Stimulated activated CD4-positive, alpha-beta T cell treated with anti-CD3 and anti-CD28 coated beads, Interleukin-4, amount 100 ng/mL, for 1 hour (primary cell): ENCODE measurements around the gene USP53.
A peak's percentile ranks its signal among the peaks of the same experiment; 100 is the strongest.
"Not testable (repeated sequence)": the region's sequence is repeated elsewhere in the genome, so short reads cannot be mapped to it uniquely, and the experiment has no call there.

Experiments used
- DNase-seq: peaks from one replicate; pipeline ENCODE4 v3.0.0-alpha.2; 2020

USP53 gene

DNA sequence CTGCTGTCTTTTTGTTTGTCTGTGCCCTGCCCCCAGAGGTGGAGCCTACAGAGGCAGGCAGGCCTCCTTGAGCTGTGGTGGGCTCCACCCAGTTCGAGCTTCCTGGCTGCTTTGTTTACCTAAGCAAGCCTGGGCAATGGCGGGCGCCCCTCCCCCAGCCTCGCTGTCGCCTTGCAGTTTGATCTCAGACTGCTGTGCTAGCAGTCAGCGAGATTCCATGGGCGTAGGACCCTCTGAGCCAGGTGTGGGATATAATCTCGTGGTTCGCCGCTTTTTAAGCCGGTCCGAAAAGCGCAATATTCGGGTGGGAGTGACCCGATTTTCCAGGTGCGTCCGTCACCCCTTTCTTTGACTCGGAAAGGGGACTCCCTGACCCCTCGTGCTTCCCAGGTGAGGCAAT, 67.0 kb downstream of the USP53 start:
- not testable (repeated sequence) for DNase-seq

DNA sequence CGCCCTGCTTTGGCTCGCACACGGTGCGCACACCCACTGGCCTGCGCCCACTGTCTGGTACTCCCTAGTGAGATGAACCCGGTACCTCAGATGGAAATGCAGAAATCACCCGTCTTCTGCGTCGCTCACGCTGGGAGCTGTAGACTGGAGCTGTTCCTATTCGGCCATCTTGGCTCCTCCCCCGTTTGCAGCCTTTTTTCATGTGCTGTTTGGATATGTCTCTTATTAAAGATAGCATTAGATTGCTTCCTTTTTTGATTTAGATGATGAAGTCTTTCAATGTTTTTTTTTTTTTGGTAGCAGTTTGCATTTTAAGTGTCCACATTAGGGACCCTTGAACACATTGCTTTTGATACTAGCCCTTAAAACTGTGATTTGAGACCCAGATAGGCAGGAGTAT, 67.4 kb downstream of the USP53 start:
- not testable (repeated sequence) for DNase-seq

DNA sequence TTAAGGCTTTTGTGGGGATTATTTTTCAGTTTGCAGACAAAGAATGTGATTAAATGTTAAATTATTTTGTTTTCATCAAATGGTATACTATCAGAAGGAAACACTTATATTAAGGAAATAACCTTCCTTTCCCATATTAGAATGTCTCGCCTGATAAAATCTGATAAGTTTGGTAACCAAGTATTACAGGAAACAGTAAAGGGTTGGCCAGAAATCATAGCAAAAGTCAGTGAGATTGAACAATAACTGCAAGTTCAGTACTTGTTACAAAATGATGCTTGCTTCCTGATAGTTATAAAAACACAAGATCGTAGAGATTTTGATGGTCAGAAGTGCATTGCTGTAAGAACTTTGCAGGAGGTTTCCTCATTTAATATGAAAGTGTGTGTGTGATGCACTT, 68.9 kb downstream of the USP53 start:
- DNase-seq: no peak

DNA sequence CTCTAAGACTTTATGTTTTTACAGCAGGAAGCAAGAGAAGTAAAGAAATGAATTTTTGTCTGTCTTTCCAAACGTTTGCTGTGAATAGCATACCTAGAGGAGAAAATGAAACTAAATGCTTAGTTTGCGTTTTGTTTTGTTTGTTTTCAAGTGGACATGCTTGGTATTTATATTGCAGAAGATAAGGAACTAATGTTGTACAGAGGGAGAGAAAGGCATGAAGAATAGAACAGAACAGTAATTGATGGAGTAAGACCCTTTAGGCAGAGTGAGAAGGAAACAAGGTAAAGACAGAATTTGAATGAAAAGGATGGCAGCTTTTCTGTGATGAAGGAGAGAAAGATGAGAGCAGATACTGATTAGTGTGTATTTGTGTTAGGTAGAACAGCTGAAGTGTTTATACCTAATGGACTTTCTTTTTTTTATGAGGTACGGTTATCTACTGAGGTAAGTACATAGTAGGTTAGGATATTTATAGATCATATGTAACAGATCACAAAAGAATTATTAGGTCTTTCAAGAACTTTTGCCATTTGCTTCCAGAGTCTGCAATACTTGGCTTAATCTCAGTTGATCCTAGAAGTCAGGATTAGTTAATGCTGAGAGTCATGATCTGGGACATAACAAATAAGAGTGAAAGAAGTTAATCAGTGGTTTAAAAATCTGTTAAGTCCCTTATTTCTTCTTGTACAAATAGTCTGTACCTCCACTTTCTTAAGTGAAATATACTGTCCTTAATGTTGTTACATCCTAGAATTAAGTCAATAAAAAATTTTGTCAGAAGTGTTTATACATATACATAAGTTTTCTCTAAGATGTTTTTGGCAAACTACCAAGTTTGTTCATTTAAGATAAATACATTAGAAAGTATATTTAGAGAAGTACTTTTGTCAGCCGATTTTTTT, 72.6 kb downstream of the USP53 start:
- DNase-seq: no peak

DNA sequence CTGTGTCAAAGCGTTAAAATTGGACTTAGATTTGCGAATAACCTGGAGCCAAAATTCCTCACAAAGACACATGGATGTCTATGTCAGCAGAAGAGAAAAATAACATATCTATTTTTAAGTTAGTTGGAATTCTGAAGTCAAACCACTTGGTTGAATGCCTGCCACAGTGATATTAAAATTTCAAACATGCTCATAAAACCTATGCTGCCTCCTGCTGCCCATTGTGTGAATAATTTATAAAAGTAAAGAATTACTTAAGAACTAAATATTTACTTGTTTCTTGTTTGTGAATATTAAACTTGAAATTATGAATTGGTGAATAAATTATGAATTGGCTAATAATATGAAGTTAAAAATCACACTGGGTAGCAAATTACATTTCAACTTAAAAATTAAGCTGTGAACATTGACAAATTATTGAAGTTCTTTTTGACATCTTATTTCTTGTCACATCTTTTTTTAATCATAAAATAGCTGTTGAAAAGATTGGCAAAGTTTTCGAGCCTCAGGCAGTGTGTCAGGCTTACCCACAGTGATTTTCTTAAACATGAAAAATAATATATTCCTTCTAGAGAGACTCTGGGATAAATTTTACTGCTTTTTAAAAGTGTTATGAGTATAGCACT, 74.0 kb downstream of the USP53 start:
- DNase-seq: no peak

DNA sequence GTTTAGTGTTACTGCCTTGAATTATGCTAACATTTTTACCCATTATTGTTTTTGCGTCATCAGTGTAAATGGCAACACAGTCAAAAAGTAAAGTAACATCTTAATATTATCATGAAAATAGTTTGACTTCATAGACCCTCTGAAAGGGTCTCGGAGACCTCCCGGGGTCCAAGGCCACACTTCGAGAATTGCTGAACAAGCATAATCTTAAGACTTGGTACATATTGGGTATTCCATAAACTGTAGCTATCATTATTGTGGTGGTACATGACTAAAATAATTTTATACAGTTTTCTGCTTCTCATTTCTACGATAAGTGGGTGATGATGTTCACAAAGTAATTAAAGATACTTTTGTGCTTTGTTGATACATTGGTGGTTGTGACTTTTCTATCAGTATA, 76.8 kb downstream of the USP53 start:
- DNase-seq: no peak

DNA sequence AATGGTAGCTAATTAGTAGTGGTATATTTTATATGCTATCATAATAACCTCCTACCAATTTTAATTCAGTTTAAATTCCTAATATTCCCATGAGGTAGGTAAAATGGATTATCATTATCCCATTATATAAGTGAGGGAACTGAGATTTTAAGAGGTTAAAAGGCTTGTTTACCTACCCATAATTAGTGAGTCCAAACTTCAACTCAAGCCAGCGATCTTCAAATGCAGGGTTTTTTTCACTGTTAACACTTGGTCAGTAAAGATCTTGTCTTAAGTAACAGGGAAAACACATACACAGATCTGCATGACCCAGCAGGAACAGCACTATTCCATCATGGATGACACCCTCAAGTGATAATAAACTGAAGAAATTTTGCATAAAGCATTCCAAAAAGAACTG, 78.1 kb downstream of the USP53 start:
- no peak for DNase-seq

DNA sequence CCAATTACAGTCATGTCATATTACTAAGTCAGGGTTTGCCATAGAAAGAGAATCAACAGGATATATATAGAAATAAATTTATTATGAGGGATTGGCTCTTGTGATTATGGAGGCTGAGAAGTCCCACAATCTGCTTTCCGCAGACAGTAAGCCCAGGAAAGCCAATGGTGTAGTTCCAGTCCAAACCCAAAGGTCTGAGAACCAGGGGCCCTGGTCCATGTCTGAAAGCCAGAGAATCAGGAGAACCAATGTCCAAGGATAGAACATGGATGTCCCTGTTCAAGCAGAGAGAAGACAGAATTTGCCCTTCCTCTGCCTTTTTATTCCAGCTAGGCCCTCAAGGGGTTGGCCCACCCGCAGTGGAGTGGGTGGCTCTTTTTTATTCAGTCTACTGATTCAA, 83.8 kb downstream of the USP53 start:
- no peak for DNase-seq

DNA sequence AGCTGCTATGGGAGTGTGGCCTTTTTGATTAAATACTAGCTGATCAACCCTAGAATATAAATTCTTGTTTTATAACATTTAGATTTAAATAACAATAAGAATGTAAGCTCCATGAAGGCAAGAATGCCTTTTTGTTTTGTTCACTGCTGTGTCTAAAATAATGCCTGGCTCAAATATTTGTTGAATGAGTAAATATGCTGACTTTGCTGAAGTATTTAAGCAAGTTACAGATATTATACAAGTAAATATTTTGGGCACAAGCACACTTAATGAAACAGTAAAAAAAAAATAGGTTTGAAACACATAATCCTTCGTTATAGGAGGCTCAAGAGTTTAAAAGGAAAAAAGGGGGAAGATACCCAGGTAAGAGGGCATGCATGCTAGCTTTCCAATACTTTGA, 85.3 kb downstream of the USP53 start:
- DNase-seq: no peak

DNA sequence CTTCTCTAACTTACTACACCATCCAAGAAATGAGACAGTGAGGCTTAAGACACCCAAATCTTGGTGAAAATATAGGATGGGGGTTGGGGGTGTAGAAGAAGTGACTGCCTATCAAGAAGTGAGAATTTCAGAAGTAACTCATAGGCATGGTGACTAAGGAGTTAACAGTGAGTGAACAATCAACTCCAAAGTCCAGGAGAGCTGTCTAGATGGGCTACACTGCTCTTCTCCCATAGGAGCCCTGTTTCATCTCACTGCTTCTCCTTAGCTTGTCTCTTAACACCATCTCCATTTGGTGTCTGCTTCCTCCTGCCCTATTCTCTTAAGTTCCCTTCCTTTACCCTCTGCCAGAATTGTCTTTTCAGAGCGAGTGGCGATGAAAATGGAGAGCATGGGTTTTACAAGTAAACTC, 86.8 kb downstream of the USP53 start:
- no peak for DNase-seq

DNA sequence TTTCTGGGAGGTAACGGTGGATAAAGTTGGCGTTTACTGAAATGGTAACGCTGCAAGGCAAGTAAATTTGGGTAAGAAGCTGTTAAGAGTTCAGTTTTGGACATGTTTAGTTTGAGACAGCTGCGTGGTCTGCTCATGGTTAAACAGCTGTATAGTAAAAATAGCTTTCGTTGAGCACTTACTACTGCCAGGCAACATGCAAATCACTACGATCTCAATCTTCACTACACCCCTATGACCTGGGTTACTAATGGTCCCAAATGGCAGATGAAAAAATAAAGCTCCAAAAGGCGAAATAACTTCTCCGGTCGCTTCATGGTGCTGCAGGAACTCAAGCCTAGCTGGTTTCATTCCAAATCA, 87.2 kb downstream of the USP53 start:
- DNase-seq: no peak

DNA sequence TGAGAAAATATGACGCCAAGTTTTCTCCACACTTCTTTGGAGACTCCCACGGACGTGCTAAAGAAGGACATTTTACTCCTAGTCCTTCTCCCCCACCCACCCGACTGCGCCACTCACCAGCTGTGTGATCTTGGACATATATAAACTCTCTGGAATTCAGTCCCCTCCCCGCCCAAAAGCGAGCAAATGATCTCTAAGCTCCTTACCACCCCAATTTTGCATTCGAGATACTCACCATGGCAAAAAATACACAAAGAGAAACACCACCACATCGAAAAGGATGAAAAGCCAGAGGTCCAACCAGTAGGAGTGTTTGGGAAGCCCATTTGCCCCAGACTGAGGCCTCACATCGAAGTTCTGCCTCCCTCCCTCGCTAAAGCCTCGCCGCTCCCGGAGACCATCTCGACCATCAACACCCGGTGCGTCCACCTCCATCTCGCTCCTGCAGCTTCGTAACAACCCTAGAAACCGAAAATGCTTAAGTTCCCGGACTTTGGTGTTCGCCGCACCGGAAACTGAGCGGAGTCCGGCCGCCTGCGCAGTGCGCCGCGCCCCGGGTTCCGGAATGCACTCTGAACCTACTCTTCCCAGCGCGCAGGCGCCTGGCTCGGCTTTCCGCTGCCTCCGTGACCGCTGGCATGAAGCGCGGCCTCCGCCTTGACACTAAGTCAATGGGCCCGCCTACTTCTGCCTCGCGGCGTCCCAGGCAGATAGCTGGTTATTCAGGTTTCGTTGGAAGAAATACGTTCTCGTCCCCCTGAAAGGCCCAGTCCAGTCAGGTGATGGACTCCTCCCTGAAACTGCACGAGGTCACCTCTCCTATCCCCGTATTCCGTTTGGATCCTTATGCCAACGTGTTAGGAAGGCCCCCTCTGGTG, 87.8 kb downstream of the USP53 start:
- DNase-seq: peak; percentile 91

DNA sequence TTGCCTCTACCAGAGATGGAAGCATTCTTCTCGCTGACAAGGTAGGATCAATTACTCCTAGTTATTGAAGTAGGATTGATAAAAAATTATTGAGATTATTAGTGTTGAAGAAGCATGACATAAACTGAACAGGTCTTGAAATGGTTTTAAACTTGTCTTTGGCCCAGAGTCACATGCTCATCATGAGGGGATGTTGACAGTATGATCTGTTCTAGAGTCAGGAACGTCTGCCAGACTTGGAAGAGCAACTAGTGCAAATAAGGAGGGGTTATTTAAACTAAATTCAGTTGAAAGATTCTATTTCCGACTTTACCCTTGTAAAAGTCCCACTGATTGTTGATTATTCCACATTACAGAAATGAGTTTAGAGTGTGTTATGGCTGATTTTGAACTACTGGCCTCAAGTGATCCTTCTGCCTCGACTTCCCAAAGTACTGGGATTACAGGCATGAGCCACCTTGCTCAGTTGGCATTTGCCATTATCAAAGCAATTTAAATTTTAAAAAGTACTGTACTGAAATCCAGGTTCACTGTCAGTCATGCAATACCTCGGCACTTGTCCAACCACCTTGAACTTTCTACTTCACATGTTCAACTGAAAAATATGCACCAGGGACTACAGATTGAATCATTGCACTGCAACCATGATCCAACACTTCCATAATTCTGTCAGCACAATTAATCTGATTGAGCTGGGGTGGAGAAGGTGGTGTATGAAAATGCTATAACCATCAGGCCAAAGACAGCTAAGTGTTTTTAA, 89.7 kb downstream of the USP53 start:
- no peak for DNase-seq

DNA sequence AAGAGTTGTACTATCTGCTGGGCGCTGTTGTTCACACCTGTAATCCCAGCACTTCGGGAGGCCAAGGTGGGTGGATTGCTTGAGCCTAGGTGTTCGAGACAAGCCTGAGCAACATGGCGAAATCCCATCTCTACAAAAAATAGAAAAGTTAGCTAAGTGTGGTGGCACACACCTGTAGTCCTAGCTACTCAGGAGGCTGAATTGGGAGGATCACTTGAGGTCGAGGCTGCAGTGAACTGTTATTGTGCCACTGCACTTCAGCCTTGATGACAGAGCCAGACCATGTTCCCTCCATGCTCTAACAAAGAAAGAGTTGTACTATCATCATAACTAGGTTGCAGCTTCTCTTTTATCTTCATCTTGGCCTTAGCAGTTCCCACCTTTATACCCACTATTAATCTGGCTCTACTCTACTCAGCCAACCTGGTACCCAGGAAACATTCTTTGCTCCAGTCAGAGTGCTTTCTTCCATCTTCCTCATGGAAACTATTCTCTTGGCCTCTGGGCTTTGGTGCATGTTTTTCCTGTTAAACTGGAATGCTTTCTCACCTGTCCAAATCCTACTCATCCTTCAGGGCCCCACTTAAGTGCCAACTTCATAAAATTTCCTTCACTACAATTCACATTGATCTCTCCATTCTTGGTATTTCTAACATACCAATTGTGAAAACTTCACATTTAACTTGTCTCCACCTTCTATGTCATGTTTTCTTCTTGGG, 91.2 kb downstream of the USP53 start:
- DNase-seq: no peak

DNA sequence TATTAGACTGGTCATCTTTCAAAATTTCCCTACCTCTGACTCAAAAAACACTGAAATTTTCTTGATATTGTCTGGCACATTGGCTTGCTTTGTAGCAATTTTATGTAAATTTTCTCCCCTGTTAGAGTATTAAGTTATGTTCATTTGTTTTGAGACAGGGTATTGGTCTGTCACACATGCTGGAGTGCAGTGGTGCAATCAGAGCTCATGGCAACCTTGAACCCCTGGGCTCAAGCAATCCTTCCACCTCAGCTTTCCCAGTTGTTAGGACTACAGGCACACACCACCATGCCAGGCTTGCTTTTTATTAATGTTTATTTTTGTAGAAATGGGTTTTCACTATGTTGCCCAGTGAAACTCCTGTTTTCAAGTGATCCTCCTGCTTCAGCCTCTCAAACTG, 91.9 kb downstream of the USP53 start:
- no peak for DNase-seq

DNA sequence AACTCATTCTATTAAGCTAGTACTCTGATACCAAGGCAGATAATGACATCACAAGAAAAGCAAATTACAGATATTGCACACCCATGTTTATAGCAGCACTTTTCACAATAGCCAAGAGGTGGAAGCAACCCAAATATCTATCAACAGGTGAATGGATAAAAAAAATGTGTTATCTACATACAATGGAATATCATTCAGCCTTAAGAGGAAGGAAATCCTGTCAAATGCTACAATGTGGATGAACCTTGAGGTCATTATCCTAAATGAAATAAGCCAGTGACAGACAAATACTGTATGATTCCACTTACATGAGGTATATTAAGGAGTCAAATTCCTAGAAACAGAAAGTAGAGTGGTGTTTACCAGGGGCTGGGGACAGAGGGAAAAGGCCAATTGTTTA, 95.1 kb downstream of the USP53 start:
- no peak for DNase-seq

DNA sequence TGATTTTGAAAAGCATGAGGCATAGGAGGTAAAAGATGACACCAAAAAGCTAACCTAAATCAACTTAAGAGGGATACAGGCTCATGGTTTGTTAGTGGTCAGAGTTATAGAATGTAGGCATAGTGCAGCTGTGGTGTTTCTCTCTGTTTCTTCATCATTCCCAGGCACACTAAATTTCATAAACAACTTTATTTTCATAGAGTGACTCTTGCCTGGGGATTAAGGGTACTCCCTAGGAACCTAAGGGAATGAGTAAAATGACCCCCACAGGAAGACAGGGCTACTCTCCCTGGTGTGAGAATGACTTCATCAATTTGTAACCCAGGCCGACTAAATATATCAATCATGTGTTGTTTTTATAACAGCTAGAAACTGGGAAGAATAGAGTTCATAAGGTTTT, 98.3 kb downstream of the USP53 start:
- DNase-seq: no peak

DNA sequence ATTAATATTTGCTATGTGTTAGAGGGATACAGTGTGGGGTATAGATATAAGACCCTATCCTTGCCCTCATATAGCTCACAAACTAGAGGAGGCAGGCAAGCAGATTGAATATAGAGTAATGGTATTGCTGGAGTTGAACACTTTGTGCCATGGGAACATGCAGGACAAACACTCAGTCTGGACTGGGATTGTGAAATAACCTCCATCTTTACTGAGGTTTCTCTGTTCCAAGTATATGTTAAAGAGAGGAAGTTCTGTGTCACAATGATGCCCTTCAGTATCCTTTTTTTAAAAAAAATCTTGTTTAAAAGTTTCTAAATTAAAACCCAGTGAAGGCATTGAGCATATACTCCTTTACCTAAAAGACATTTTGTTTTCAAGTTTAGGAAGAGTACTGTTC, 100.7 kb downstream of the USP53 start:
- no peak for DNase-seq

DNA sequence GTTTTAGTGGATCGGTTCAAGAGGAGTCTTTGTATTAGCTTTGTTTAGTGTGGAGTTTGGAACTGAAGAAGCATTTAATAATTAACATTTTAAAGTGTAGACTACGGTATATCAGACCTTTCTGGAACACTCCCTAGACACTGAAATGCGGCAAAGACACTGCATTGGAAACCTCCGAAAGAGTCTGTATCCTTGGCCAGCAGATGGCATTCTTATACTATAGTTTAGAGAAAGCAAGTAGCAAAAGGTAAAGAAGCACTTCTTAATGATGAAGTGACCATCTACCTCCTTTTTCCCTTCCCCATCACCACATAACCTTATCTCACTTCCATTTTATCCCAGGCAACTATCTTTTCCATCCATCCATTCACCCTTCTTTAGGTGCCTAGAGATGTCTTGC, 101.8 kb downstream of the USP53 start:
- DNase-seq: no peak

DNA sequence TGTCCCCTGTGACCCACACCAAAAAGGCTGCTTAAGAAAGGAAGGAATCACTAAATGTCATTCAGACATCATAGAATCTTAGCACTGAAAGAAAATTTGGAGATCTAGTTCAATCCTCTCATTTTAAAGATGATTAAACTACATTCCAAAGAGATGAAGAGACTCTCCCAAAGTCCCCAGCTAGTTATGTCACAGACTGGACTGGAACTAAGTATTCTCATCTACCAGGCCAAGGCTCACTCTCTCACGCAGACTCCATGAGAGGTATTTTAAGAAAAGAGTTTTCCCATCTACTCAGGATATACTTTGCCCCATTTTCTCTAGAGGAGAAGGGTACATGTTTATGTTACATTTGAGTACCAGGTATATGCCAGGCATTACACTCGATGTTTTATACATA, 102.5 kb downstream of the USP53 start:
- no peak for DNase-seq

DNA sequence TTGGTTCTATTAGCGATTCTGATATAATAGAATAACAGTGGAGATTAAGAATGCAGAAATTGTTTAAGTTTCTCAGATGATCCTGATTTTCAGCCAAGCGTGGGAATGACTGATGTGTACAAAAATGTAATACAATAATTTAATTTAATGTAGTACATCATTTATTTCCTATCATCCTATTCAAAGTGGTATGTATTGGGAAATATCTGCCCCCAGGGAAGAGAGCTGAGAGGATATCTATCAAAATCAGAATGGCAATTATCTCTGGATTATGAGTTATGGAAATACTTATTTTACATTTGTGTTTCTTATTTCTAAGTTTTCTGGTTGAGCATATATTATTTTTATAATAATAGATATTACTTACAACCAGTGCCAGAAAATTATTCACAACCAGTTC, 105.5 kb downstream of the USP53 start:
- no peak for DNase-seq
